Kidney epithelial cell (primary cell): Measurements from ENCODE around the gene FBLN2. TPM values are rescaled to one million over a fixed set of nuclear protein-coding genes. Genes with fewer than 3 reads are reported as not detected.

Experiments used
- DNase-seq: peaks from one replicate; pipeline ENCODE4 v3.0.0-alpha.2; 2010; ENCODE audit warnings: low read depth
- H3K27me3 ChIP-seq: 2 replicates; pipeline ENCODE4 v1.6.0; 2011; ENCODE audit warnings: low read length; ENCODE audit not compliant: control insufficient read depth, insufficient read depth
- H3K36me3 ChIP-seq: 2 replicates; pipeline ENCODE4 v1.5.1; 2011; ENCODE audit warnings: low read length; ENCODE audit not compliant: control insufficient read depth, insufficient read depth
- H3K4me3 ChIP-seq: 2 replicates; pipeline ENCODE4 v1.5.1; 2011; ENCODE audit warnings: low read depth, mild to moderate bottlenecking, control low read depth, low read length
- CTCF ChIP-seq: IDR thresholded peaks from 2 replicates; pipeline ENCODE4 v1.5.1; 2011; ENCODE audit warnings: mild to moderate bottlenecking, moderate library complexity, low read length, control low read depth, inconsistent platforms; ENCODE audit not compliant: insufficient read depth, poor library complexity, severe bottlenecking
- total RNA-seq: library from RNA; depleted of rRNA; stranded (reverse); fragments of >200 nt; gene quantifications from 2 replicates; pipeline ENCODE4 v1.2.3, GENCODE V29; 2015

Gene FBLN2
- total RNA-seq, 1 donor from 2014 or later, result 6.7 TPM

DNA sequence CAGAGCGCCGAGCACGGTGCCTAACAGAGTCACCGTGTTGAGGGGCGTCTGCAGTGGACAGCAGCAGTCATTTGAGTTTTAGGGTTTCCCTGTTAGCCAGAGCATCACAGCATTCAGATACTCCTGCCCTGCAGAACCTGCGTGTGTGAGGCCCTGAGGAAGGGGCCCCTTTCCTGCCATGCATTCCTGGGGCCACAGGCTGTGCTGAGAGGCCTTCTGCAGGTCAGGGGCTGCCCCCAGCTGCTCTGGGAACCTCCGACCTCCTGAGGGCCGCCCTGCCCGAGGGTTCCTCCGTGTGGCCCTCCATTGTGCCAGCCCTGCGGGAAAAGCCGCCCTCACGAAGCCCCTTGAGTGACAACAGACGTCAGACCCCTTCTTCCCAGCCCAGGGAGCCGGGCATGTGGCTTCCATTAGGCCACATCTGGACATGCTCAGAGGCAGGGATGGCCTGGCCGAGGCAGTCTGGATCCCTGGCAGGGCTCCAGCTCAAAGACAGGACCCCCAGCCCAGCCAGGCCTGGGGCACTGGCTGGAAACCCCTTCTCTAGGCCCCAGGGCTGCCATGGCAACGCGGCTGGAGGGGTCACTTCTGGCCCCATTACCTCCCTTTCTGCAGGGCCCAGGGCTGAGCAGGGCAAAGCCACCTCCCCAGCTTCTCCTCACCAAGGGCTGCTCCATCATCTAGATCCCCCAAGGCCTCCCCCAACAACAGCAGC lies 25.3 kb downstream of the FBLN2 start:
- H3K27me3 ChIP-seq, result peaks cover 17% of the 10 kb centered on the region
- H3K36me3 ChIP-seq, result no peaks in the 10 kb centered on the region
- TF ChIP-seq CTCF, result no peak
- DNase-seq, result no peak
- no peak overlapping the region for H3K4me3 ChIP-seq

- no peak overlapping the region for H3K4me3 ChIP-seq
- H3K27me3 ChIP-seq, result peaks cover 13% of the 10 kb centered on the region
- DNase-seq, result no peak
- TF ChIP-seq CTCF, result no peak
- H3K36me3 ChIP-seq, result no peaks in the 10 kb centered on the region
Measured at GRCh38 chr3:13574798-13575451, 26.0 kb downstream of the FBLN2 start.

DNA sequence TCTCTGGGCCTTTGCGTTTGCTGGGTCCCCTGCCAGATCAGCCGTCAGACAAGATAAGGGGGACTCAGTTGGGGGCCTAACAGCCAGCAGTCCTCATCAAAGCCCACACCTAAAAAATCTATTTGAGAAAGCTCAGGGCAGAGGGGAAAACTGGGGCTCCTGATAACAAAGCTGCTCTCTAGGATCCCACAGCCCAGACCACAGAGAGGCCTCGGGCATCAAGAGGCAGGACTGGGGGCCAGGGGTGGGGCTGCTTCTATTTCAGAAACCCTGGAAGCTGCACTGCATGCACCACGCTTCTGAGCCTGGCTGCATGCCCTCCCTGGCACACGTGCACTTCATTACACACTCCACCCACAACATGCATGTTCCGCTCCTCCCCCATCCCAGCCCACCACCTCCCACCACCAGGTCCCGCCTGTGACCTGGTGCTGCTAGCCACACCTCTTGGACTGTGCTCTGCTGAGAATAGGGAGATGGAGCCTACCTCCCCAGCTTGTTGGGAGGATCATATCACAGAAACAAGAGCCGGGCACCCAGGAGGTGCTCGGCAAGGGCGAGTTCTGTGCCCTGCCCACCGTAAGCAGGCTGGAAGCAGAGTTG lies 26.6 kb downstream of the FBLN2 start:
- Histone ChIP-seq H3K36me3 (no peaks in the 10 kb centered on the region), H3K27me3 (peaks cover 8% of the 10 kb centered on the region), H3K4me3 (no peak overlapping the region)
- no peak for TF ChIP-seq CTCF
- DNase-seq, result no peak

GRCh38 chr3:13577181-13578121 lies 28.5 kb downstream of the FBLN2 start:
- Histone ChIP-seq H3K27me3 (peaks cover 6% of the 10 kb centered on the region), H3K36me3 (no peaks in the 10 kb centered on the region), H3K4me3 (no peak overlapping the region)
- DNase-seq, result no peak
- TF ChIP-seq CTCF, result no peak

DNA sequence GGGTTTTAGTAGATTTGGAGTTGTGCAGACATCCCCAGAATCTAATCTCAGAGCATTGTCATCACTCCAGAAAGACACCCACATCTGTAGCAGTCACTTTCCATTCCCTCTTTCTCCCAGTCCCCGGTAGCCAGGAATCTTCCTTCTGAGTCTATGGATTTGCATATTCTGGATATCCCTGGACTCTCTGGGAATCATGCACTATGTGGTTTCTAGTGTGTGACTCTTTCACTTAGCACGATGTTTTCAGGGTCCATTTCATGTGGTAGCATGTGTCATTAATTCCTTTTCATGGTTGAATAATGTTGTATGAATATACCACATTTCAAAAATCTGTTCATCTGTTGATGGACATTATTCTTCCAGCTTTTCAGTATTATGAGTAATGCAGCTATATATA lies 29.3 kb downstream of the FBLN2 start:
- no peak for DNase-seq
- Histone ChIP-seq H3K27me3 (peaks cover 6% of the 10 kb centered on the region), H3K4me3 (no peak overlapping the region), H3K36me3 (no peaks in the 10 kb centered on the region)
- TF ChIP-seq CTCF, result no peak
